Mesothelial cell of epicardium (in vitro differentiated cells): Measurements from ENCODE around the gene C5orf63. TPM values are rescaled to one million over a fixed set of nuclear protein-coding genes. Genes with fewer than 3 reads are reported as not detected.
A peak's percentile ranks its signal among the peaks of the same experiment; 100 is the strongest.

Experiments
- DNase-seq, 2 experiments: peaks; one replicate each; pipeline ENCODE4 v3.0.0; 2021; ENCODE audit warnings: low spot score in 2 of 2; ENCODE audit not compliant: unreplicated experiment in 2 of 2
- H3K27ac Mint-ChIP-seq: 2 replicates; pipeline ENCODE4 v1.8.0; 2021; ENCODE audit warnings: mixed read lengths
- H3K27me3 Mint-ChIP-seq: 2 replicates; pipeline ENCODE4 v1.8.0; 2021; ENCODE audit warnings: low read depth, mixed read lengths
- H3K36me3 Mint-ChIP-seq: 2 replicates; pipeline ENCODE4 v1.8.0; 2021; ENCODE audit warnings: mixed read lengths
- H3K4me1 Mint-ChIP-seq: 2 replicates; pipeline ENCODE4 v1.8.0; 2021; ENCODE audit warnings: mixed read lengths
- H3K4me3 Mint-ChIP-seq: 2 replicates; pipeline ENCODE4 v1.8.0; 2021; ENCODE audit warnings: mild to moderate bottlenecking, moderate library complexity, mixed read lengths
- H3K9me3 Mint-ChIP-seq: 2 replicates; pipeline ENCODE4 v1.8.0; 2021; ENCODE audit warnings: mixed read lengths
- total RNA-seq: library from RNA; stranded (reverse); gene quantifications from 3 replicates; pipeline ENCODE4 v1.2.1, GENCODE V29; 2021
- TF ChIP-seq, protein P1 (sequence below): fragments of 200-600 bp; sonication (generic); IDR thresholded peaks from one replicate; pipeline ENCODE4 v1.5.0; 2021; ENCODE audit warnings: antibody characterized with exemption; ENCODE audit not compliant: unreplicated experiment

C5orf63 gene
- total RNA-seq, 1 donor from 2014 or later, result 2.3 TPM

DNA sequence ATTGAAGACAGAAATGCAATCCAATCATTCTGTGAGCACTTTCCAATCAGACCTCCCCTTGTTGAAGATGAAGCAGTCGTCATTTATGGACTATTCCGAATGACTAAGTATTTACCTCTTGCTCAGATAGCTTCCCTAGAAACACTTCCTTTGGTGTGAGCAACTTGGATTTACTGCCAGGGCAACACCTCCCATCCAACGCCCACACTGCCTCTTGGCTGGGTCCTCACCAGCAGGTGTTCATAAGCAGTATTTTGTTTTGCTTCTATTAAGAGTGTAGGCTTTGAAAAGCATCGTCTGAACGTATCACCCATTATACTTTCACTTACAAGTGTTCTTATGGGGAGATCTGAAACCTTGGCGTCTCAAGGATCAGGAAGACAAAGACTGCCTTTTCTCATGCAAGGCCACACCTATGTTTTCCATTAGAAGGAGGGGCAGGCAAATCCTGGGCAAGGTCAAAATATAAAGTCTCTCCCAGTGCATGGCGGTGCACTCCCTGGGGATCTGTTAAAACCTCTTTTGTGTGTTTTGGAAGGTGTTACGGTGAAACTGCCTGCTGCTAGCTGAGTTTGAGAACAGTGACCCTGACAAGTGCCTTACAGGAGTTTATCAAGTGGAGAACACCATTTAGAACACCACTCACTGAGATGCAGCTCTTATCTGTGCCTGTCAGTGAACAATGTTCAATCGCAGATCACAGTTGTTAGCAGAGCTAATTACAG lies 32.3 kb downstream of the C5orf63 start:
- no peak overlapping the region for H3K27ac Mint-ChIP-seq
- peaks cover 15% of the 10 kb centered on the region for H3K27me3 Mint-ChIP-seq
- no peak overlapping the region for H3K4me3 Mint-ChIP-seq
- TF ChIP-seq, protein P1, sequence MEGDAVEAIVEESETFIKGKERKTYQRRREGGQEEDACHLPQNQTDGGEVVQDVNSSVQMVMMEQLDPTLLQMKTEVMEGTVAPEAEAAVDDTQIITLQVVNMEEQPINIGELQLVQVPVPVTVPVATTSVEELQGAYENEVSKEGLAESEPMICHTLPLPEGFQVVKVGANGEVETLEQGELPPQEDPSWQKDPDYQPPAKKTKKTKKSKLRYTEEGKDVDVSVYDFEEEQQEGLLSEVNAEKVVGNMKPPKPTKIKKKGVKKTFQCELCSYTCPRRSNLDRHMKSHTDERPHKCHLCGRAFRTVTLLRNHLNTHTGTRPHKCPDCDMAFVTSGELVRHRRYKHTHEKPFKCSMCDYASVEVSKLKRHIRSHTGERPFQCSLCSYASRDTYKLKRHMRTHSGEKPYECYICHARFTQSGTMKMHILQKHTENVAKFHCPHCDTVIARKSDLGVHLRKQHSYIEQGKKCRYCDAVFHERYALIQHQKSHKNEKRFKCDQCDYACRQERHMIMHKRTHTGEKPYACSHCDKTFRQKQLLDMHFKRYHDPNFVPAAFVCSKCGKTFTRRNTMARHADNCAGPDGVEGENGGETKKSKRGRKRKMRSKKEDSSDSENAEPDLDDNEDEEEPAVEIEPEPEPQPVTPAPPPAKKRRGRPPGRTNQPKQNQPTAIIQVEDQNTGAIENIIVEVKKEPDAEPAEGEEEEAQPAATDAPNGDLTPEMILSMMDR, result no peak
- H3K9me3 Mint-ChIP-seq, result no peaks in the 10 kb centered on the region
- H3K36me3 Mint-ChIP-seq, result no peaks in the 10 kb centered on the region
- H3K4me1 Mint-ChIP-seq, result no peaks in the 10 kb centered on the region
- DNase-seq, result no peak

DNA sequence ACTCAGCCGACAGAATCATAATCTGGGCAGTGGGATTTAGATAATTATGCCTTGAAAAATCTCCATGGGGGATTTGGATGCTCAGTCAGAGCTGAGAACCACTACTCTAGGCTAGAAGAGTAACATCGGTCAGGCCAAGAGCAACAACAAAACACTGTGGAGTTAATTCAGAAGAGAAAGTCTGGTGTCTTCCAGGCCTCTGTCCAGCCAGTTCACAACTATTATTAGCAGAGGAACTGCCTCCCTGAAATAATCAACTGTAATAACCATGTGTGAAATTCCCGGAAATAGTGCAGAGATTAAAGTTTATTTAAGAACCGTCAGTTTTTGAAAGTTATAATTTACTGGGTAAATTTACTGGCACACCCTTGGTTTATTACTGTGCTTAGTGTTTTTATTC lies 34.8 kb downstream of the C5orf63 start:
- H3K4me3 Mint-ChIP-seq, result no peak overlapping the region
- H3K9me3 Mint-ChIP-seq, result no peaks in the 10 kb centered on the region
- peaks cover 35% of the 10 kb centered on the region for H3K27me3 Mint-ChIP-seq
- no peaks in the 10 kb centered on the region for H3K36me3 Mint-ChIP-seq
- TF ChIP-seq, protein P1, result no peak
- H3K4me1 Mint-ChIP-seq, result no peaks in the 10 kb centered on the region
- DNase-seq, result no peak
- H3K27ac Mint-ChIP-seq, result no peak overlapping the region

DNA sequence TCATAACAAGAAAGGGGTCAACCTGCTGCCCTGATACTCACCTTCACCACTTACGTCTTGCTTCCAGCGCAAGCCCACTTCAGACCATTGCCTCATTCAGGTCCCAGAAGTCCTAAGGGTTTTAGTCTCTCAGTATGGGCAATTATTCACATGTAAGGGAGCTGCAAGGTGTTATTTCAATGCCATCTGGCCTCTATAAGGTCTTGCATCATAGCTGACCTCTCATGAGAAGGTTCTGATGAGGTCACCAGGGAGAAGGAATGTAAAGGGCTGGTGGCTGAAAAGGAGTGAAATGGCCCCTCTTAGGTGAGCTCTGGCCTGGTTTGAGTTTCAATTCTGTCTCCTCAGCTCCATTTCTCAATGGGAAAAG lies 41.5 kb downstream of the C5orf63 start:
- H3K36me3 Mint-ChIP-seq, result no peaks in the 10 kb centered on the region
- DNase-seq, result no peak
- peak overlapping the region; percentile 87 for H3K4me3 Mint-ChIP-seq
- no peak overlapping the region for H3K27ac Mint-ChIP-seq
- peaks cover 12% of the 10 kb centered on the region for H3K4me1 Mint-ChIP-seq
- H3K9me3 Mint-ChIP-seq, result no peaks in the 10 kb centered on the region
- peaks cover 77% of the 10 kb centered on the region for H3K27me3 Mint-ChIP-seq
- TF ChIP-seq, protein P1, result no peak

DNA sequence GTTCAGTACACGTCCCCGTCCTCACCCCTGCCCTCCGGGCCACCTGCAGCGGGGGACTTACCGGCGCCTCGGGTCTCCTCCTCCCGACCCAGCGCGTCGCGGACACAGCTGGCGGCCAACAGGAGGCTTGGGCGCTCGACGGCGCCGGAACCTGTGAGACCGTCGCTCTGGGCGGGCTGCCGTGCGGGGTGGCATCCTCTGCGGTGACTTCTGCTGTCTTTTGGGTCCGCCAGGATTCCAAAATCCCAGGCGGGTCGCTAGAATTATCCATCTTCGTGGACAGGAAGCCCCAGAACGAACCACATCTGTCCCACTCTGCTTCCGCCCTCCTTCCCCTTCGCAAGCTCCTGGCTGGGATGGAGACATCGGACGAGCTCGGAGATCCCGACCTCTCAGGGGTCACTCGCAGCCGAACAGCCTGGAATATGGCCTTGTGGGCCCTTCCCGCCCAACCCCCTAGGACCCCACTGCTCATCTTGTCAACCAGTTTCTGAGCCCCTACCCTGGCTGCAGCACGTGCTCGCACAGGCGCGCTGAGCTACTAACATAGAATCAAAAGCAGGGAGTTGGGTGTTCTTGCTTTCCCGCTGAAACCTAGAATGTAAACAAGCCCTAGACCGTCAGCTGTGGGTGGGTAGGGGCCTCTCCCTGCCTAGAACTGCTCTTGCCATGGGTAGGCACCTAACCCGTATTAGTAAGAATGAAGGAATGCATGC lies 42.0 kb downstream of the C5orf63 start:
- Mint-ChIP-seq H3K4me3 (peak overlapping the region; percentile 87), H3K4me1 (peaks cover 12% of the 10 kb centered on the region), H3K27ac (no peak overlapping the region), H3K27me3 (peaks cover 79% of the 10 kb centered on the region), H3K36me3 (no peaks in the 10 kb centered on the region), H3K9me3 (no peaks in the 10 kb centered on the region)
- TF ChIP-seq, protein P1, result no peak
- DNase-seq, result peak in 1 of 2 experiments; percentile 42

DNA sequence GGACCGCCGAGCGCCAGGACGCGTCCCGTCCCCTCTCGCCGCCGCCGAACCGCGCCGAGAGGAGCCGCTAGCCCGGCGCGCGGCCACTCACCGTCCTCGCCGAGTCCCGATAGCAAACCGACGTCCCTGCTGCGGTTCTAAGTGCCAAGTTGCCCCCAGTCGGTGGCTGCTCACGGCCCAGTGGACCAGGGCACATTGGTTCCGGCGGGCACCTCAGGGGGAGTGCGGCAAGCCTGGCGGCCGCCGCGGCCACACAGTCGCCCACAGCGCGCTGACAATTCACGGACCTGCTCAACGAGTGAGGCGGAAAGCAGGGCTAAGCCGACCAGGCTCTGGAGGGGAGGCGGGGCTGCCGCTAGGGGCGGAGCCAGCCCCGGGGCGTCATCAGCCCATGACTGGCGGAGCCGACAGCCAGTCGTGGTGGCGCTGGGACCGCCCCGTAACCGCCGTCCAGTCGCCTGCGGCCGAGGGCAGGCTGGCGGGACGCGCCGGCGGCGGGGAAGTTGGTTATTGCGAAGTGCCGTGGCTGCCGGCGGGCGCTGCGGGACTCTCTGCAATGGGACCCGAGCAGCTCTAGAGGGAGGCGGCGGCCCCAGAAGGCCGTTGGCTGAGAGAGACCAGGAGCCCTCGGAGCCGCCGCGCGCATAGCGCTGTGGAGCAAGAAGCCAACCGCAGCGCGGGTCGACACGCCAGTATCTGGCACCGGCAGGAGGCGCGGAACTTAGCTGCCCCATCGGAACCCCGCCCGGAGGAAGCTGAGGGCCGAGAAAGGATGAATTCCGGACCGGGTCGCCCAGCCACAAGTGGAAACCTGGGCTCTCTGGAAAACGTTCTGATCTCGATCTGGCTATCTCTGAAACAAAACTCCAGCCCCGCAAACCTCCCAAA lies 42.8 kb downstream of the C5orf63 start, which contains the start of gene MARCHF3:
Gene MARCHF3 (minus strand): TSS at position 300 of the 888 bp plus-strand sequence. CDS start 112,387 bp downstream, outside the sequence.
- TF ChIP-seq, protein P1, result peak; percentile 27
- Mint-ChIP-seq H3K27me3 (peaks cover 72% of the 10 kb centered on the region), H3K27ac (peak within 1 kb of the TSS; percentile 77), H3K4me1 (peaks cover 15% of the 10 kb centered on the region), H3K4me3 (peak within 1 kb of the TSS; percentile 87), H3K9me3 (no peaks in the 10 kb centered on the region), H3K36me3 (no peaks in the 10 kb centered on the region)
- DNase-seq, result peak; percentile 94 to 97
